DOHH2 (cell line): ENCODE data around the gene A1BG.

ENCODE experiments used
- CTCF ChIP-seq: fragments of 200-600 bp; sonication (generic); IDR thresholded peaks from one replicate; pipeline ENCODE4 v1.5.1; 2014; ENCODE audit warnings: antibody characterized with exemption, mild to moderate bottlenecking, low read depth, low read length; ENCODE audit not compliant: poor library complexity, severe bottlenecking
- EZH2phosphoT487 ChIP-seq: fragments of 200-600 bp; sonication (generic); IDR thresholded peaks from 2 replicates; pipeline ENCODE4 v1.6.1; 2017; ENCODE audit warnings: borderline replicate concordance, mild to moderate bottlenecking, antibody characterized with exemption, low read length, moderate library complexity, mixed read lengths

- TF ChIP-seq CTCF (no peak), EZH2phosphoT487 (no peak)
Observed at GRCh38 chr19:58357481-58358145, 4.3 kb upstream of the A1BG start.
